ENCODE results near the gene ATP11A. TPM values are rescaled to one million over a fixed set of nuclear protein-coding genes. Genes with fewer than 3 reads are reported as not detected.

ATP11A gene
- total RNA-seq, 1 experiment from 2014 or later: 8.7 TPM

DNA sequence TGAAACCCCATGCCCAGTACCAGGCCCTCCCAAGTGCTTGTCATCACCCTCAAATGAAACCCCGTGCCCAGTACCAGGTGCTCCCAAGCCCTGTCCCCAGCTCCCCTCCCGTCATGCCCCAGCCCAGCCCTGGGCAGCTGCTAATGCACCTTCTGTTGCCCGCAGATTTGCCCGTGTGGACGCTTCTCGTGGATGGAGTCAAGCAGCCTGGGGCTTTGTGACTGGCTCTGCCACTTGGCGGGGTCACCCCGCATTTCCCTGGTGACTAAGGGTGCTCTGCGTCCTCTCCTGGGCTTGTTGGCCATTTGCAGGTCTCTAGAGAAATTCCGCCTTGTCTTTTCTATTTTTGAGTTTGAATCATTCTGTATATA lies 82.7 kb downstream of the ATP11A start:
- Histone ChIP-seq H3F3A (ENCODE audit: low read length, unreplicated experiment) (no peaks in the 10 kb centered on the region), H3K79me2 (ENCODE audit: low read length) (no peaks in the 10 kb centered on the region), H4K20me1 (ENCODE audit: low read length) (no peaks in the 10 kb centered on the region), H3K27me3 (ENCODE audit: low read length) (no peaks in the 10 kb centered on the region), H3K4me1 (ENCODE audit: insufficient read depth, low read length) (no peaks in the 10 kb centered on the region), H3K36me3 (ENCODE audit: low read depth, low read length) (no peaks in the 10 kb centered on the region), H3K4me2 (ENCODE audit: low read length) (no peak overlapping the region), H3K9me3 (ENCODE audit: low read length) (no peaks in the 10 kb centered on the region), H3K9me2 (replicated peaks; ENCODE audit: low read length) (no peaks in the 10 kb centered on the region), H3K4me3 (ENCODE audit: low read length) (no peak overlapping the region), H2AFZ (ENCODE audit: low read length) (no peak overlapping the region), H3K27ac (ENCODE audit: low read length) (no peak overlapping the region), H3K9ac (ENCODE audit: low read length) (no peak overlapping the region)
- BruUV-seq (replicated peaks): no TSS peak
- CTCF ChIA-PET: no interaction called here
- intact Hi-C loops (cut with micrococcal nuclease): no loop called here
- DNase-seq (no peak), ATAC-seq (no peak)
- POLR2A ChIA-PET (ENCODE audit: unreplicated experiment): no interaction called here
- TF ChIP-seq EZH2phosphoT487 (IDR thresholded peaks at IDR 0.05; ENCODE audit: borderline replicate concordance, low read length) (no peak), EZH2 (IDR thresholded peaks at IDR 0.05; ENCODE audit: low read length, unreplicated experiment) (no peak)
- TF ChIP-seq, protein P1, sequence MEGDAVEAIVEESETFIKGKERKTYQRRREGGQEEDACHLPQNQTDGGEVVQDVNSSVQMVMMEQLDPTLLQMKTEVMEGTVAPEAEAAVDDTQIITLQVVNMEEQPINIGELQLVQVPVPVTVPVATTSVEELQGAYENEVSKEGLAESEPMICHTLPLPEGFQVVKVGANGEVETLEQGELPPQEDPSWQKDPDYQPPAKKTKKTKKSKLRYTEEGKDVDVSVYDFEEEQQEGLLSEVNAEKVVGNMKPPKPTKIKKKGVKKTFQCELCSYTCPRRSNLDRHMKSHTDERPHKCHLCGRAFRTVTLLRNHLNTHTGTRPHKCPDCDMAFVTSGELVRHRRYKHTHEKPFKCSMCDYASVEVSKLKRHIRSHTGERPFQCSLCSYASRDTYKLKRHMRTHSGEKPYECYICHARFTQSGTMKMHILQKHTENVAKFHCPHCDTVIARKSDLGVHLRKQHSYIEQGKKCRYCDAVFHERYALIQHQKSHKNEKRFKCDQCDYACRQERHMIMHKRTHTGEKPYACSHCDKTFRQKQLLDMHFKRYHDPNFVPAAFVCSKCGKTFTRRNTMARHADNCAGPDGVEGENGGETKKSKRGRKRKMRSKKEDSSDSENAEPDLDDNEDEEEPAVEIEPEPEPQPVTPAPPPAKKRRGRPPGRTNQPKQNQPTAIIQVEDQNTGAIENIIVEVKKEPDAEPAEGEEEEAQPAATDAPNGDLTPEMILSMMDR (conservative IDR thresholded peaks at IDR 0.05; ENCODE audit: low read depth, low read length): no peak

DNA sequence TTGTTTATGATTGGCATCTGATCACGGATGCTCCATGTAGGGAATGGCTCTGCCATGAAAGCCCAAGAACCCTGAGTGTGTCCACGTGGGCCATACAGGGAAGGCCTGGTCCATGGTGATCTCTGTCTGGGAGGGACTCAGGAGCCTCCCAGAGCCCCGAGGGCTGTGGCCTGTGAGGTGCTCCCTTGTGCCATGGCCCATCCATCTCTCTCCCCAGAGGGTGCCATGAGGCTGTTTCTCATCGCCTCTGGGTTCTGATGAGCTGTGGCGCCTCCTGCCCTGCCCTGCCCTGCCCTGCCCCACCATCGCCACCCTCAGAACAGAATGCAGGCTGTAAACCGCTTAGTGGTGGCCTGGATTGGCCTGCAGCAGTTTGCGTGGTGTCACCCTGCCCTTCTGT lies 83.1 kb downstream of the ATP11A start:
- no peaks in the 10 kb centered on the region for H3K4me1 ChIP-seq (ENCODE audit: insufficient read depth, low read length)
- H3K27me3 ChIP-seq (ENCODE audit: low read length): no peaks in the 10 kb centered on the region
- DNase-seq: no peak
- intact Hi-C loops (cut with micrococcal nuclease): no loop called here
- no peak overlapping the region for H3K27ac ChIP-seq (ENCODE audit: low read length)
- BruUV-seq (replicated peaks): no TSS peak
- TF ChIP-seq EZH2phosphoT487 (IDR thresholded peaks at IDR 0.05; ENCODE audit: borderline replicate concordance, low read length) (no peak), EZH2 (IDR thresholded peaks at IDR 0.05; ENCODE audit: low read length, unreplicated experiment) (no peak)
- TF ChIP-seq, protein P1 (conservative IDR thresholded peaks at IDR 0.05; ENCODE audit: low read depth, low read length): no peak
- ATAC-seq: no peak
- no peaks in the 10 kb centered on the region for H3K36me3 ChIP-seq (ENCODE audit: low read depth, low read length)
- CTCF ChIA-PET: no interaction called here
- H3K4me3 ChIP-seq (ENCODE audit: low read length): no peak overlapping the region
- POLR2A ChIA-PET (ENCODE audit: unreplicated experiment): no interaction called here
- H3K4me2 ChIP-seq (ENCODE audit: low read length): no peak overlapping the region
- no peaks in the 10 kb centered on the region for H3K9me3 ChIP-seq (ENCODE audit: low read length)
- H2AFZ ChIP-seq (ENCODE audit: low read length): no peak overlapping the region
- no peak overlapping the region for H3K9ac ChIP-seq (ENCODE audit: low read length)
- H3F3A ChIP-seq (ENCODE audit: low read length, unreplicated experiment): no peaks in the 10 kb centered on the region
- no peaks in the 10 kb centered on the region for H3K79me2 ChIP-seq (ENCODE audit: low read length)
- H3K9me2 ChIP-seq (replicated peaks; ENCODE audit: low read length): no peaks in the 10 kb centered on the region
- H4K20me1 ChIP-seq (ENCODE audit: low read length): no peaks in the 10 kb centered on the region

DNA sequence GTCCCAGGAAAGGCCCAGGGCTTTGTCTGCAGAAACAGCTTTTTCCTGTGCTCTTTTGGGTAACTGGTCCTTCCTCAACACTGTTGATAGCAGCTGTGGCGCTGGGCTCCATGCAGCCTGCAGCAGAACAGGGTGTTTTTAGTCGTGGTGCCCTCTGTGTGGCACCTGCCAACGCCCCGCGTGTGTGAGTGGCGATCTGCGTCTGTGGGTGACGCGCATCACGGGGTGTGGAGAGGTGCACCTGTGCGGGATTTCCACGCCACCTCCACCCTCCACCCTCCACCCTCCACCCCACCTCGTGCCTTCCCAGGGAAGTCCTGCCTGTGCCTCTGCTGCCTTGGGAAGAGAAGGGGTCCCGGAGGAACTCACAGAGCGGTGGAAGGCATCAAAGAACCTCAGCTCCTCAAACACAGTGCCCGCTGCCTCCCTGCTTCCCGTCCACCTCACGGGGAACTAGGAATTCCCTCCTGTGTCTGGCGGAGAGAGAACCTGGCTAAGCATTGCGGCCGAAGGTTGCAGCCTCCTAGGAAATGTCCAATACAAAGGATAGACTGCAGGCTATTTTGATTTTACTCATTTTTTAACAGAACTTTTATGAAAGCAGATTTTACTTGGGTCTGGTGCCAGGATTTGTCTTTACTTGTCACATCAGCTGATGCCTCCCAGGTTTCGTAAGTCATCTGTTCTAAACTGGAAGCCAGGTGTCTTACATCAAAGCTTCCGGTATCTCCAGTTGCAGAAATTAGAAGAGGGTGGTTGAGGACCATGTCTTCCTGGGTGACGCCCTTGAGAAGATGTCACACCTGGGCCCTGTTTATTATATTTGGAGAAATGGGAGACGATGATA lies 84.0 kb downstream of the ATP11A start:
- Histone ChIP-seq H3K9me2 (replicated peaks; ENCODE audit: low read length) (no peaks in the 10 kb centered on the region), H3K4me2 (ENCODE audit: low read length) (no peak overlapping the region), H3K9ac (ENCODE audit: low read length) (no peak overlapping the region), H3K27me3 (ENCODE audit: low read length) (no peaks in the 10 kb centered on the region), H3K4me3 (ENCODE audit: low read length) (no peak overlapping the region), H2AFZ (ENCODE audit: low read length) (no peak overlapping the region), H3K4me1 (ENCODE audit: insufficient read depth, low read length) (no peaks in the 10 kb centered on the region), H4K20me1 (ENCODE audit: low read length) (no peaks in the 10 kb centered on the region), H3K36me3 (ENCODE audit: low read depth, low read length) (no peaks in the 10 kb centered on the region), H3K9me3 (ENCODE audit: low read length) (no peaks in the 10 kb centered on the region), H3K27ac (ENCODE audit: low read length) (no peak overlapping the region), H3F3A (ENCODE audit: low read length, unreplicated experiment) (no peaks in the 10 kb centered on the region), H3K79me2 (ENCODE audit: low read length) (no peaks in the 10 kb centered on the region)
- TF ChIP-seq, protein P1 (conservative IDR thresholded peaks at IDR 0.05; ENCODE audit: low read depth, low read length): no peak
- TF ChIP-seq EZH2phosphoT487 (IDR thresholded peaks at IDR 0.05; ENCODE audit: borderline replicate concordance, low read length) (no peak), EZH2 (IDR thresholded peaks at IDR 0.05; ENCODE audit: low read length, unreplicated experiment) (no peak)
- no peak for ATAC-seq
- intact Hi-C loops (cut with micrococcal nuclease): no loop called here
- DNase-seq: no peak
- CTCF ChIA-PET: no interaction called here
- no TSS peak for BruUV-seq (replicated peaks)
- POLR2A ChIA-PET (ENCODE audit: unreplicated experiment): no interaction called here
